Fibroblast of the conjunctiva (primary cell): Measurements from ENCODE around the gene STK16.

Source experiments
- DNase-seq: peaks from one replicate; pipeline ENCODE4 v3.0.0-alpha.2; 2010; ENCODE audit warnings: low read depth

Gene STK16

GRCh38 chr2:219214141-219214540 lies 31.1 kb upstream of the STK16 start:
- DNase-seq: no peak

DNA sequence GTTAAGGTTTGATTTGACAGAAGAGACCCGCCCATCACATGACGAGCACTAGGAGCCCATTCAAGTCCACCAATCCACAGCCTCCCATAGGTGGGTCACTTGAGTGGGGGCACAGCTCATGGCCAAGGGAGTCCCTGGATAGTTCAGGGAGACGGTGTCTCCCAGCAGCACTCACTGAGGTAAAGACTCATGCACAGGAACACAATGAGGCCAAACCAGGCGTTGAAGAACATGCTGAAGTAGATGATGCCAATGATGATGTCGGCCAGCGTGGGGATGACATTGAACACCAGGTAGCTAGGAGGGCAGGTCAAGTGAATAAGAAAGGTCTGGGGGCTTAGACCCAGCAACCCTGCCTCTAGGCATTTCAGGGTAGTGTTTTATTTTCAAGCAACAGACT lies 30.5 kb upstream of the STK16 start:
- no peak for DNase-seq

GRCh38 chr2:219215871-219216534 lies 29.3 kb upstream of the STK16 start:
- no peak for DNase-seq

GRCh38 chr2:219216535-219216915 lies 28.8 kb upstream of the STK16 start:
- DNase-seq: no peak

DNA sequence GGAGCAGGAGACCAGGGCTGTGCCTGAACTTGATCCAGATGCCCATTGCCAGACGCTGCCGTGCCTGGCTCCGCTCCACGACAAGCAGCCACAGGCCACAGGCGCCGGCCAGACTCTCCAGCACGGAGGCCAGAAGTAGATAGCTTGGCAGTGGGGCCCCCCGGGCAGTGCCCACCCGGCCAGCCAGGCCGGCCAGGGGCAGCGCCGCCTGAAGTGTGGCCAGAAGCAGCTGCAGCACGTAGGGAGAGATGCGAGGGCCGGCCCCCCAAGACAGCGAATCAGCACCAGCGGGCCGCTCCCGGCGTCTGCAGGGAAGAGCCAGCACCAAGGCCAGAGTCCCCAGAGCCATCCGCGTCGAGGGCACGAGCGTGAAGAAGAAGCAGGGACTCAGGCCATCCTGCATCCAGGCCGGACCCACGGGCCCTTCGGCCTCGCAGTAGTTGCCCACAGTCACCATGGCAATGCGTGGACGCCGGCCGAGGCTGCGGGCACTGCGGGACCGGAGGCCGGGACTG lies 27.0 kb upstream of the STK16 start:
- no peak for DNase-seq

DNA sequence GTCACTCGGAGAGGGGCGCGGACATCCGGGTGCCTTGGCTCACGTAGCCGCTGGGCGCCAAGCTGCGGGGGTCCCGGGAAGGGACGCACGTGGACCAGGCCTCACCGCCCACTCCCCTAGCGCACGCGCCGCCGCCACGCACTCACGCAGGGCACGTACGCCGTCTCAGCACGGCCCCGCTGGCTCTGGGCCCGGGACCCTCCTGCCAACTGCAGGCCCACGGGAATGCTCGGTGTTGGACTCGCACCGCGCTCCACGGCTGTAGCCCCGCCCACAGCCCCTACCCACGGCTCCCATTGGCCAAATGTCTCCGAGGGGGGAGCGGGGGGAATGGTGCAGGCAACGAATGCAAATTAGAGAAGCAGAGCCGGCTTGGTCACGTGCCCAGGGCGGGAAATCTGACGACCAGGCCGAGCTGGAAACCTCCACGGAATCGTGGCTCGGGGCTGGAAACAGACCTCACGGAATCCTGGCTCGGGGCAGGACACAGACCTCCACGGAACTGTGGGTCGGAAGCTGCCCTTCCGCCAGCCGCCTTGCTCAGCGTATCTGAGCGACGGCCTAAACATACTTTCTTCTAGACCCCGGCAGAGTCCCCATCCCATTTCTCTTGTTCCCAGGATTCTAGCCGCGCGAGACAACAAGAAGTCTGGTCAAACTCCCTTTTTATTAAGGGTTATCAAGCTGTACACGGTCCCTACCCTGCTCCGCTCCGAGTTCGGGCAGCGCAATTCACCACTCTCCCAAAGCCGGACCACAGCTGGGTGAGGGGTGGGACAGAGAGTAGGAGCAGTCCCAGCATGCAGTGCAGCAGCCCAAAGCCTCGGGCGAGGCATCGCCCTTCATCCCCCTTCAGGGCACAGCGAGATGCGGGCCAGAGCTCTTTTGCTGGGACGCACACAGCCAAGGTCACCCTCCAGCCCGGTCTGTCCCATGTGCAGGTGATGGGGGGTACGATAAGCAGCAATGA lies 26.3 kb upstream of the STK16 start, which contains the start of gene ABCB6:
Gene ABCB6 (minus strand): TSS at position 227 of the 970 bp plus-strand sequence. CDS start 285 bp downstream, outside the sequence.
- peak; percentile 93 for DNase-seq

DNA sequence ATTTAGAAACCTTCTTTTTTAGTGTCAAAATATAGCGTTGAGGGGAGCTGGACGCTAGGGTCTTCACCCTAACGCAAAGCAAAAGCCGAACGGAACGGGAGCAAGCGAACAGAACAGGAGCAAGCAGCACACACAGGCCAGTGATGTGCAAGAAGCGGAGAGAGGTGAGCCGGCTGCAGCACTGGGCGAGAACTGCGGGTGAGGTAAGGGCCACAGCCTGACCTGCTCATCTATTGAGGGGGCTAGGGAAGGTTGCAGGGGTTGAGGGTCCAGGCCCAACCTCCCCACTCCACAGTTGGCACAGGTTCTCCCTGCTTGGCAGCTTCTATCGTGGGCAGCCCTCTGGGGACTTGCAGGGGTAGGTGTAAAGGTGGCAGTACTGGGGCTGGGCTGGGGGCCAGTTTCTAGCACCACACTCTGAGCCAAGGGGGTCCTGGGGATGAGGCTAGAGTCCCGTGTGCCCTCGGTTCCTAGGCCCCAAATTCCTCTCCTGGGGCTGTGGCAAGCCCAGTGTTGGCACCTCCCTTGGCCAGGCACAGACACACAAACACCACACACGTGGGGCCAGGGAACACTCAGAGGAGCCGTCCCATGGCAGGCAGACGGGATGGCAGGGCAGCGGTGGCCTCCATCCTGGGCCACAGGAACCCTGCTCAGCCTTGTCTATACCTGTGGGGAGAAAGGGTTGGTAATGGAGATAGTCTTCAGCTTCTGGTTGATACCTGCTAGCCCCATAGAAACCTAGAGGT lies 25.3 kb upstream of the STK16 start:
- no peak for DNase-seq

DNA sequence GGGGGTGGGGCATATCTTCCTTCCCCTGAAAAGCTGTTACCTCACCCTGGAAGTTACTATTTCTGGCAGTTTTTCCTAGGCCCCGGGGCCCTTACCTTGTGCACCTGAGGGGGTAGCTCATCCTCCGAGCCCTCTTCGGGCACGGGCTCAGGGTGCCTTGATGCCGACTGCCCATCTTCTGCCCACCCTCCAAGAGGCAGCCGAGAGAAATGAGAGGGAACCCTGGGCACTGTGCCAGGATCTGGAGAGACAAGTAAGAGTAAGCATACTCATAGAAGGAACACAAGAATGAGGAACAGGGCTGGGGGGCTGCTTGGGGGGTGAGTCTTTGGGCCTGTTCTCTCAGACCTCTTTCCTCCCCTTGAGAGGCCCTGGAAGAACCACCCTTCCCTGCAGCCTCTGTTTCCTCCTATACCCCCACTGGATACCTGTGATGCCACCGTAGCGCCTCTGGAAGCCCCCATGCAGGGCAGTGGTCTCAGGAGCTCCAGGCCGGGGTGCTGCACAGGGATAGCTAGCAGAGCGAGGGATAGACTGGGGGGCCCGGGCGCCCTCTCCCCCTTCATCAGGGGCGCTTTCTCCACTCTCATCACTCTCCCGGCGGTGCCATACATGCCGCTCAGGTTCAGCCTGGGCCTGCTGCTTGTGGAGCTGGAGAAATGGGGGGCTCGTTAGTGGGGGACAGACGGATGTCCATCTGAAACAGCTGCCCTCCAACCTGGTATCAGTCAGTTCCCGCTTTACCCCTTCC lies 24.5 kb upstream of the STK16 start:
- no peak for DNase-seq

- no peak for DNase-seq
Measured at GRCh38 chr2:219221957-219222518, 23.2 kb upstream of the STK16 start.

DNA sequence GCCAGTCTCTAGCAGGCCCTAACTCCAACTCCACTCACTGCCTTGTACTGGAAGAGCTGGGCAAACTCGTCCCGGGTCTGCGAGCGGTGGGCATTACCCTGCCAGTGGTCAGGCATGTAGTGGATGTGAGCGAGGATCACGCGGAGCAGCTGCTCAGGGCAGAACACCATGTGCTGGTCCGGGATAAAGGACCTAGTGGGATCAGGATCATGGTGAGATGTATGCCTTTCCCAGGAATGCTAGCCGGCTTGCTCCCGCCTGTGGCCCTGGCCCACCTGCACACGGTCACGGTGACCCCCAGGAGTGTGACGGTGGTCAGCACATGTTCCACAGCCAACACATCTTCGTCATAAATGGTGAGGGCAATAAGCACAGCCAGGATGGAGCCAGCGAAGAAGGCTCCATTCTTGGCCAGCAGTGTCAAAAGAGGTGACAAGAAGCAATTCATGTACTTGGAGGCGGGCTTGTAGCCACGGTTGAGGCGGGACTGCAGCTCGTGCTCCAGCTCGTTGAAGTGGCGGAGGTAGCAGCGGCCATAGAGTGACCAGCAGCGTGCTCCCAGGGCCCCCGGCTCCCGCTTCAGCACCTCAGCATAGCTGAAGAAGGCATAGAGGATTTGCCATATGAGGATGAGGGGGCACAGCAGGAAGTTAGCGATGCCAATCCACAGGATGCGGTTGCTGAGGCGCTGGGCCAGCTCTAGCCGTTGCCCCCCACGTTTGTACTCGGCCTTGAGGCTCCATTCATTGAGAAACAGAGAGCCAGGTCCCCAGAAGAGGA lies 21.3 kb upstream of the STK16 start:
- DNase-seq: no peak

DNA sequence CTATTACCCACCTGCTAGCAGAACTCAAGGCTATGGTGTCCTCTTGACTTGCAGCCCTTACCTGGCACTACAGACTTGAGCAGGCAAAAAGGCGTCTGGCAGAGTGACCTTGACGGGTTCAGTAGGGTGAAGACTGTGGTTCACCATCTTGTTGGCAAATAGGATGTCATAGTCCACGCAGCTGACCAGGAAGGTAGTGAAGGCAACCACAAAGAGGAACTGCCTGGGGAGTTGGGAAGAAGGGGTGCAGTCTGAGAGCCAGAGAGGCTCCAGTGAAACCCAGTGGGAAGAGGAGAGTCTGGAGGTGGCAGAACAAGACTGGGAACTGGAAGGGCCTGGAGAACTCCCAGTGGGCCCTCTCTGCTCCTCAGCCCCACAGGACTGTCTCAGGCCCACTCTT lies 19.9 kb upstream of the STK16 start:
- DNase-seq: no peak

- no peak for DNase-seq
Measured at GRCh38 chr2:219228041-219228910, 17.0 kb upstream of the STK16 start.

DNA sequence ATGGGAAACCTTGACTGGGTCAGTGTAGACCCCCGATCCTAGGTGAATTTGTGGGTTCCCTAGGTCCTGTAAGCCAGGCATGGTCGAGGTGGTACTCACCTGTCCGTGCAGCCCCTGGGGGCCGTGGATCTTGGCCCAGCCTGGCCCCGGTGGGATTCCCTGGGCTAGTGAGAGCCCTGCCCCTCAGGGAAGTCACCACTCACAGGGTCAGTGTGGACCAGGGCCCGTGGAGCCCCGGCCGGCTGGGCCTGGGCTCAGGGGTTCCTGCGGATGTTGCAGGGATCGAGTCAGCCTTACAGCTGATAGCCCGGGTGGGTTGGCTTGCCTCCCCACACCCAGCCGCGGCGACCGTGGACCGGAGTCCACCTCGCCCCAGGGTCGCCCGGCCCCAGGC lies 16.4 kb upstream of the STK16 start:
- no peak for DNase-seq

- DNase-seq: peak; percentile 98
Measured at GRCh38 chr2:219229305-219230058, 15.8 kb upstream of the STK16 start, which contains the start of the genes ANKZF1 and ATG9A. TSS of gene ANKZF1 (plus strand) at chr2:219229806. CDS start at chr2:219230258, 452 bp downstream. TSS of gene ATG9A (minus strand) at chr2:219229636. CDS start at chr2:219228024, 1,612 bp downstream.

- DNase-seq: no peak
Measured at GRCh38 chr2:219230059-219230540, 15.2 kb upstream of the STK16 start.

GRCh38 chr2:219234331-219234730 lies 10.9 kb upstream of the STK16 start:
- DNase-seq: no peak

- DNase-seq: no peak
Measured at GRCh38 chr2:219243291-219243761, 2.0 kb upstream of the STK16 start.

- no peak for DNase-seq
Measured at GRCh38 chr2:219244789-219245147, 511 bp upstream of the STK16 start.
